Stimulated activated CD4-positive, alpha-beta T cell treated with anti-CD3 and anti-CD28 coated beads, Interleukin-1b, Interleukin-23, amount 100 ng/mL, for 24 hours (primary cell): ENCODE data around the gene SCMH1.
"Not testable (repeated sequence)": the region's sequence is repeated elsewhere in the genome, so short reads cannot be mapped to it uniquely, and the experiment has no call there.

Experiments used
- DNase-seq, 4 experiments: peaks; one replicate each; pipeline ENCODE4 v3.0.0-alpha.2; 2020; ENCODE audit warnings: low read depth in 4 of 4, low spot score in 1 of 4

Gene SCMH1

GRCh38 chr1:41251120-41251519 lies 9.0 kb upstream of the SCMH1 start:
- DNase-seq, result not testable (repeated sequence)

DNA sequence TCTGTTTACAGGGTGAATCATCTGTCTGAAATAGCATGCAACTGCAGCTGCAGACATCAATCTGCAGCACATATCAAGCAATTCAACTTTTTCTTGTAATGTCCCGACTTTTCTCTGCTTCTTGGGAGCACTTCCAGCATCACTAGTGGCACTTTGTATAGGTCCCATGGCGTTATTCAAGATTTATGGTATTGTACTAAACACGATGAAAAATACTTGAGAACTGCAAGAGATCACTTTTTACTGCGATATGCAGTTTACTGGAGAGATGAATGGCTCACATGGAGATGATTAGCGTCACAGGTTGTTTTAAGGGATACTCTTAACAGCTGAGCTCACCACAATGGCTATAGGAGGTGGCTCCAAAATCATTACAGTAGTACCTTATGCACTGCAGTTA lies 7.2 kb upstream of the SCMH1 start:
- no peak for DNase-seq

- DNase-seq, result no peak
Measured at GRCh38 chr1:41246568-41246967, 4.5 kb upstream of the SCMH1 start.

- DNase-seq, result no peak
Measured at GRCh38 chr1:41245659-41246058, 3.6 kb upstream of the SCMH1 start.

DNA sequence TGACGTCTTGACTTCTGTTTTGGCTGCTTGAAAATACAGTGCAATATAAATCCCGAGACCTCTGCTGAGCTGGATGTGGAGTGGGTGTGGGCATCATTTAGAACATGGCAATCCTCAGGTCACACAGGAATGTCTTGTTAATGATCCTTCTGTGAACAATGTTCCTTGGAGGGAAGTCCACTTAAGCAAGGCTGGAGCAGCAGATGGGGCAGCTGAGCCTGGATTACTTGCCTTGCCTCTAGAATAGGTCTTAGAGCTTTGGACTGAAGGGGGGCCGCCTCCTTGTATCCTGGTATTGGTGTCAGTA lies 926 bp upstream of the SCMH1 start:
- no peak for DNase-seq

DNA sequence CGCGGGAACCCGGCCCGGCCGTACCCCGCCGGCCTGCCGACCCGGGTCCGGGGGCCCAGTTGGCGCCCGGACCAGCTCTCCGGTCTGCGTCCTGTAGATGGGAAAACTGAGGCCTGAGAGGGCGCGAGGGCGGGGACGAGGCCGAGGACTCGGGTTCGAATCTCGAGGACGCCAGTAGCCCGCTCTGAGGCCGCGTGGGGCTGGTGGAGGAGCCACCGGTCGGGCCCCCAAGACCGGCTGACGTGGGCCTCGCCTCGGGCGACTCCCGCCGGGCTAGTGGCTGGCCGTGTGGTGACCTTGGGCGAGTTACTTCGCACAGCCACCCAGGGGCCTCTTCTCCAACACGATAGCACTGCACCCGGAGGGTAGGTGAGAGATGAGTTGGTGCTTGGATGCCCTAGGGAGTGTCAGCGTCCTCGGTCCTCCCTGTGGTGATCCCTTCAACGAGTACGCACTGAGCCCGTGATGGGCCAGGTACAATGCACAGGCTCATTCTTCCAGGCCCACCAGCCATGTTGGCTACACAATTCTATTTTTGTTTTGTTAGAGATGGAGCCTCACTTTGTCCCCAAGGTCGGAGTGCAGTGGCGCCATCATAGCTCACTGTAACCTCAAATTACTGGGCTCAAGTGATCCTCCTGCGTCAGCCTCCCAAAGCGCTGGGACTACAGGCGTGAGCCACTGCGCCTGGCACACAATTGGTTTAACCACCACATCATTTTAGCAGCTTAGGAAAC lies 404 bp upstream of the SCMH1 start:
- peak in 2 of 4 experiments; percentile 7 for DNase-seq

DNA sequence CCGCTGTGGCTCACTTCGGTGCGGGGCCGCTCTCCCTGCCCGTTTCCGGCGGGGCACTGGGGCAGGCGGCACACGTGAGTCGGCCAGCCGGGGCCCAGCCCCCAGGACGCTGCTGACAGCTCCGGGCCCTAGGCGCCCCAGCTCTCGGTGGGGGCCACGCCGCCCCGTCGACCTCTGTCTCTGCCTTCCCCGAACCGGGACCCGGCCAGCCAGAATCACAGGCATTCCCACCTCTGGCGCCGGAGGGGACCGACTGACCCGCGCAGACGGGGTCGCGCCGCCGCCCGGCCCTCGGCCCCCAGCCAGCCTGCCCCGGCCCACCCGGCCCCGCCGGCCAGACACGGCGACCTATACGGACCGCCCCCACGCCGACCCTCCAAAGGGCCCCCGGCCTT lies 755 bp downstream of the SCMH1 start:
- DNase-seq, result peak in 3 of 4 experiments; percentile 15 to 49 (median 20)

DNA sequence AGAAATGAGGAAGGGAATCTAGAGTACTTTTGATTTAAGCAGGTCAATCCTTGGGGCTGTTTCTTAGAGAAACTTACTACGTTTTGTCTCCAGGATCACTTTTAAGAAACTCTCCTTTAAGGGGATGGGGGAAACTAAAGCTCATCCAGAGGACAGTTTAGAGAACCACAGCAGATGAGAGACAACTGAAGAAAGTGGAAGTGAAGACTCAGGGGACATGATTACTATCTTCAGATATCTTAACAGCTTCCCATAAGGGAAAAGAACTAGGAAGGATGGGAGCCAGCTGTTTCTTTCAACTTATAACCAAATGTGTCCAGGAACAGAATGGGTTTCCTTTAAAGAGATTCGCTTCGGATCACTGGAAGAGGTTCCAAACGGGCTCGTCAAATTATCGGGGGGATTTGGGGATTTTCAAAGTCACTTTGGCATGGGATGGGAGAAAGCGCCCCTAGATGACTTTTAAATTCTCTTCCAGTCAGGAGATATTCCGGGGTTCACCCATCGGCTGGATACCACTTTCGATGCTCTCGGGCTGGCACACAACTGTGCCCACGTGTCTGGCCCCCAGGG lies 1.2 kb downstream of the SCMH1 start:
- DNase-seq, result no peak

DNA sequence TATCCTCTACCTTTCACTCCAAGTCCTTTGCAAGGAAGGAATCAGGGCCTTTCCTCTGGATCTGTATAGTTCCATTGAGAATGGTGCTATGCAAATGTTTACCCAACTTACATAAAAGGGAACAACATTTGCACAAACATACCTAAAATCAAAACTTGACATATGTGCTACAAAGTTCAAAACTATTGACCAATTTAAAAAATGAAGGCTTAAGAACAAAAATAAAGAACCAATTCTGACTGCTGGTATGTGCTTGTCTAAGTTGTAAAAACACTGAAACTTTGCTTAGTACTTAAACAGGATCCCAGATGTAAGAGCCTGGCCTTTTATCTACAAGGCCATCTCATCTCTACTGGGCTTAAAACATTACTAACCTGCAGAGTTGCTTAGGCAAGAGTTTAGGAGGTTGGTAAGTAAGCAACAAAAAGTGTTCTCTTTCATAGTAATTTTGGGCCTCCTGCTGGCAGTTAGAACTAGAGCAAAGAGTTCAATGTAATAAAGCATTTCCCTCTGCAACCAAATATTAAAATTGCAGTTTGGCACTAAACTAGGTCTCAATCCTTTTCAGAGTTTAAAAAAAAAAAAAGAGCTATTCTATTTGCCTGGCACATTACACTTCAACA lies 2.0 kb downstream of the SCMH1 start:
- DNase-seq, result no peak

- DNase-seq, result no peak
Measured at GRCh38 chr1:41238311-41238988, 3.7 kb downstream of the SCMH1 start.

DNA sequence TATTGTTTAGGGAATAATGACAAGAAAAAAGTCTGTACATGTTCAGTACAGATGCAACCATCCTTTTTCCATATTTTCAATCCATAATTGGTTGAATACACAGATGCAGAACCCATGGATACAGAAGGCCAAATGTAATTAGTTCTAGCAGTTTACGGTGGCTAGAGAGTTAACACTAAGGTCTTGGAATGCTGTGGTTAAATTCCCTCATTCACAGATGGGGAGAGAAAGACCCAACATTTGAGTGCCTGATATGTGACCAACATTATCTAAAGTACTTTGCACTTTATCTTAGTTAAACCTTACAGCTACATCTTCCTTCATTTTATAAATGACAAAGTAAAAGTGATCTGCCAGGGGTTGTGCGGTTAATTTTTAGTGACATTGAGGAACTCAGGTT lies 5.3 kb downstream of the SCMH1 start:
- no peak for DNase-seq

DNA sequence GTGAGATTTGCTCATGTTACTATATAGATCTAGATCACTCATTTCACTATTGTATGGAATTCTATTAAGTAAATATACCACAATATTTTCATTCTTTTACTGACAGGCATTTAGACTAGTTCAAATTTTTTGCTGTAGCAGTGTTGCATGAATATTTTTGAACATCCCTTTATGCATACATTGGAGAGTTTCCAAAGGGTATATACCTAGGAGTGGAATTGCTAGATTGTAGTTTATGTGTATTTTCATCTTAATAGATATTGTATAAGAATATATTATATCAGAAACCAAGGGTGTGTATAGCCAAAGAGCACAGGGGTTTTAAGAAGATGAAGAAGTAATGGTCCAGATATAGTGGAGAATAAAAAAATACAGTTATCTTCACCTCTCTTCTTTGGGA lies 6.2 kb downstream of the SCMH1 start:
- DNase-seq, result no peak

GRCh38 chr1:41233708-41234107 lies 8.4 kb downstream of the SCMH1 start:
- DNase-seq, result no peak

- DNase-seq, result no peak
Measured at GRCh38 chr1:41232305-41232704, 9.8 kb downstream of the SCMH1 start.

GRCh38 chr1:41230656-41231055 lies 11.4 kb downstream of the SCMH1 start:
- DNase-seq, result no peak

DNA sequence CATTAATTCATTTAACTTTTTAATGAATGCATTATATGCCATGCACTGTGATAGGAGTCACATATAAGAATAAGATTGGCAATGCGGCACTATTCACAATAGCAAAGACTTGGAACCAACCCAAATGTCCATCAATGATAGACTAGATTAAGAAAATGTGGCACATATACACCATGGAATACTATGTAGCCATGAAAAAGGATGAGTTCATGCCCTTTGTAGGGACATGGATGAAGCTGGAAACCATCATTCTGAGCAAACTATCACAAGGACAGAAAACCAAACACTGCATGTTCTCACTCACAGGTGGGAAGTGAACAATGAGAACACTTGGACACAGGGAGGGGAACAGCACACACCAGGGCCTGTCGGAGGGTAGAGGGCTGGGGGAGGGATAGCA lies 12.9 kb downstream of the SCMH1 start:
- not testable (repeated sequence) for DNase-seq

GRCh38 chr1:41226815-41227434 lies 15.2 kb downstream of the SCMH1 start:
- no peak for DNase-seq

DNA sequence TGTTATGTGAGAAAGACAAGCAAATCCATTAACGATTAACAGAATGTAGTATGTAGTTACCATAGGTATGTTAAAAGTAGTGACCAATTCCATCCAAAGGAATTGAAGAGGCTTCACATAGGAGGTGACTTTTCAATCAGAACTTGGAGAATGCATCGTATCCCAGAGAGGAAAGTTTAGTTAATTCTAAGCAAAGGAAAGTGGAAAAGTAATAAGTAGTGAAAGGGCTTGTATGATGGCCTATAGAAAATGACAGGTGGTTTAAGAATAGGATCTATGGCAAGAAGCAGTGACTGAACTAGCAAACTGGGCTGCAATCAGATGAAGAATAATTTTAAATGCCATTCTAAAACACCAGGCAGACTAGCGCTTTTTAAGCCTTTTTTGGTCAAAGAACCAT lies 16.6 kb downstream of the SCMH1 start:
- DNase-seq, result no peak

GRCh38 chr1:41222496-41222895 lies 19.6 kb downstream of the SCMH1 start:
- DNase-seq, result no peak

GRCh38 chr1:41221995-41222394 lies 20.1 kb downstream of the SCMH1 start:
- no peak for DNase-seq

DNA sequence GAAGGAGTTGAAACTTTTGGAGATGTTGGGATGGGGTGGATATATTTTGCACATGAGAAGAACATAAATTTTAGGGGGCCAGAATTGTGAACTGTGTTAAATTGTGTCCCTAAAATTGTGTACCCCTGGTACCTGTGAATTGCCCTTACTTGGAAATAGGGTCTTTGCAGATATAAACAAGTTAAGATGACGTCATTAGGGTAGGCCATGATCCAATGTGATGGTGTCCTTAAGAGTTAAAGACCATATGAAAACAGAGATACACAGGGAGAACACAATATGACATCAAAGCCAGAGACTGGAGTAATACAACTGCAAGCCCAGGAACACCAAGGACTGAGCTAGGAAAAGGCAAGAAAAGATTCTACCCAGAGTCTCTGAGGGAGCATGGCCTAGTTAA lies 24.0 kb downstream of the SCMH1 start:
- DNase-seq, result no peak

- no peak for DNase-seq
Measured at GRCh38 chr1:41217441-41217840, 24.7 kb downstream of the SCMH1 start.
